PC-3 (cell line): ENCODE results near the gene EFCAB6. TPM values are rescaled to one million over a fixed set of nuclear protein-coding genes. Genes with fewer than 3 reads are reported as not detected.

Experiments used
- ATAC-seq: fragments of 200-7000 bp; cut with Tn5 transposase; 2 replicates; pipeline ENCODE4 v1.9.1; 2020; ENCODE audit warnings: mild to moderate bottlenecking, moderate library complexity
- BruUV-seq: library from RNA; stranded (reverse); fragments of 400-500 nt; replicated peaks from 2 replicates; lab custom pipeline; 2021; lab: Mats Ljungman, UMichigan
- CTCF ChIA-PET: fragments of 300-600 bp; sonication (Branson Sonifier 250); formaldehyde crosslinking; loops from one replicate; lab custom pipeline; 2022; ENCODE audit warnings: antibody characterized with exemption; lab: Charles Lee
- POLR2A ChIA-PET: fragments of 300-600 bp; sonication (Branson Sonifier 250); formaldehyde crosslinking; loops from one replicate; lab custom pipeline; 2022; ENCODE audit warnings: antibody characterized with exemption; ENCODE audit not compliant: unreplicated experiment; lab: Charles Lee
- DNase-seq: peaks from one replicate; pipeline ENCODE4 v3.0.0-alpha.2; 2015
- H2AFZ ChIP-seq: fragments of 300-600 bp; sonication (generic); 2 replicates; pipeline ENCODE4 v1.6.0; 2016; ENCODE audit warnings: antibody characterized with exemption, low read length
- H3F3A ChIP-seq: fragments of 300-600 bp; sonication (generic); one replicate; pipeline ENCODE4 v1.6.0; 2017; ENCODE audit warnings: antibody characterized with exemption, low read length, control low read depth, mild to moderate bottlenecking; ENCODE audit not compliant: unreplicated experiment
- H3K27ac ChIP-seq: fragments of 300-600 bp; sonication (generic); 2 replicates; pipeline ENCODE4 v1.5.1; 2016; ENCODE audit warnings: mild to moderate bottlenecking, low read length
- H3K27me3 ChIP-seq: fragments of 300-600 bp; sonication (generic); 2 replicates; pipeline ENCODE4 v1.6.1; 2016; ENCODE audit warnings: low read length, mixed read lengths
- H3K36me3 ChIP-seq: fragments of 300-600 bp; sonication (generic); 2 replicates; pipeline ENCODE4 v1.6.1; 2016; ENCODE audit warnings: low read depth, mixed run types, low read length, mixed read lengths
- H3K4me1 ChIP-seq: fragments of 300-600 bp; sonication (generic); 2 replicates; pipeline ENCODE4 v1.5.1; 2016; ENCODE audit warnings: low read length; ENCODE audit not compliant: insufficient read depth
- H3K4me2 ChIP-seq: fragments of 300-600 bp; sonication (generic); 2 replicates; pipeline ENCODE4 v1.6.0; 2016; ENCODE audit warnings: low read length
- H3K4me3 ChIP-seq: fragments of 300-600 bp; sonication (generic); 2 replicates; pipeline ENCODE4 v1.5.1; 2016; ENCODE audit warnings: mild to moderate bottlenecking, low read length, mixed read lengths
- H3K79me2 ChIP-seq: fragments of 300-600 bp; sonication (generic); 2 replicates; pipeline ENCODE4 v1.6.1; 2017; ENCODE audit warnings: low read length, mixed read lengths
- H3K9ac ChIP-seq: fragments of 300-600 bp; sonication (generic); 2 replicates; pipeline ENCODE4 v1.6.0; 2016; ENCODE audit warnings: mild to moderate bottlenecking, low read length
- H3K9me2 ChIP-seq: fragments of 300-600 bp; sonication (generic); replicated peaks from 2 replicates; pipeline ENCODE4 v1.6.1; 2016; ENCODE audit warnings: mixed run types, low read length, mixed read lengths
- H3K9me3 ChIP-seq: fragments of 300-600 bp; sonication (generic); 2 replicates; pipeline ENCODE4 v1.6.1; 2016; ENCODE audit warnings: low read length, mixed read lengths
- H4K20me1 ChIP-seq: fragments of 300-600 bp; sonication (generic); 2 replicates; pipeline ENCODE4 v1.6.1; 2016; ENCODE audit warnings: low read length, mixed read lengths
- CTCF ChIP-seq: fragments of 300-600 bp; sonication (generic); conservative IDR thresholded peaks from 2 replicates; pipeline ENCODE4 v1.5.1; 2017; ENCODE audit warnings: antibody characterized with exemption, low read depth, mild to moderate bottlenecking, low read length
- EZH2 ChIP-seq: fragments of 300-600 bp; sonication (generic); IDR thresholded peaks from one replicate; pipeline ENCODE4 v1.6.1; 2017; ENCODE audit warnings: antibody characterized with exemption, mild to moderate bottlenecking, low read length; ENCODE audit not compliant: unreplicated experiment
- EZH2phosphoT487 ChIP-seq: fragments of 300-600 bp; sonication (generic); IDR thresholded peaks from 2 replicates; pipeline ENCODE4 v1.6.1; 2018; ENCODE audit warnings: mild to moderate bottlenecking, antibody characterized with exemption, low read length, borderline replicate concordance
- intact Hi-C: fragments of 100-400 bp; cut with micrococcal nuclease; formaldehyde crosslinking; loops from 2 replicates; pipeline ENCODE4 v1.9.0; 2023
- total RNA-seq: library from RNA; depleted of rRNA; stranded (reverse); fragments of >200 nt; gene quantifications from 2 replicates; pipeline ENCODE4 v1.2.3, GENCODE V29; 2014

The EFCAB6 gene
- total RNA-seq, 1 experiment from 2014 or later, result 0.07 TPM

- Histone ChIP-seq H3K27ac (no peak overlapping the region), H2AFZ (no peak overlapping the region), H3K4me3 (no peak overlapping the region), H3K4me1 (no peaks in the 10 kb centered on the region), H3K9me3 (no peaks in the 10 kb centered on the region), H3K36me3 (no peaks in the 10 kb centered on the region), H4K20me1 (no peaks in the 10 kb centered on the region), H3K9me2 (no peaks in the 10 kb centered on the region), H3K27me3 (peaks cover 12% of the 10 kb centered on the region; the same call in 1 of the 2 replicates), H3K9ac (no peak overlapping the region), H3K79me2 (no peaks in the 10 kb centered on the region), H3K4me2 (no peak overlapping the region), H3F3A (no peaks in the 10 kb centered on the region)
- TF ChIP-seq CTCF (no peak), EZH2phosphoT487 (no peak), EZH2 (no peak)
- intact Hi-C loops, result no loop called here
- BruUV-seq, result no TSS peak
- no peak for DNase-seq
- ChIA-PET POLR2A (no interaction called here), CTCF (no interaction called here)
- no peak for ATAC-seq
These were observed 279.6 kb downstream of the EFCAB6 start for GRCh38 chr22:43532301-43533155.

- H3K36me3 ChIP-seq, result no peaks in the 10 kb centered on the region
- H3K27me3 ChIP-seq, result peaks cover 12% of the 10 kb centered on the region; the same call in 1 of the 2 replicates
- H3K4me1 ChIP-seq, result no peaks in the 10 kb centered on the region
- no peaks in the 10 kb centered on the region for H3K9me2 ChIP-seq
- no peak for ATAC-seq
- no peaks in the 10 kb centered on the region for H3K79me2 ChIP-seq
- no peaks in the 10 kb centered on the region for H3K9me3 ChIP-seq
- H4K20me1 ChIP-seq, result no peaks in the 10 kb centered on the region
- BruUV-seq, result no TSS peak
- no peak overlapping the region for H3K4me3 ChIP-seq
- no peak overlapping the region for H3K4me2 ChIP-seq
- no peak for DNase-seq
- H3K27ac ChIP-seq, result no peak overlapping the region
- no peaks in the 10 kb centered on the region for H3F3A ChIP-seq
- H3K9ac ChIP-seq, result no peak overlapping the region
- H2AFZ ChIP-seq, result no peak overlapping the region
- ChIA-PET POLR2A (no interaction called here), CTCF (no interaction called here)
- TF ChIP-seq CTCF (no peak), EZH2phosphoT487 (no peak), EZH2 (no peak)
- intact Hi-C loops, result no loop called here
These were observed 280.5 kb downstream of the EFCAB6 start for GRCh38 chr22:43531651-43532050.
